MCF 10A (cell line): Measurements from ENCODE around the gene SYT17. TPM values are rescaled to one million over a fixed set of nuclear protein-coding genes. Genes with fewer than 3 reads are reported as not detected.

Experiments used
- Bru-seq: library from RNA; stranded (reverse); fragments of 400-500 nt; gene quantifications from one replicate; lab custom pipeline; 2021; lab: Mats Ljungman, UMichigan
- BruChase-seq, 2 experiments: library from RNA; stranded (reverse); fragments of 400-500 nt; gene quantifications; one replicate each; lab custom pipeline; 2021; lab: Mats Ljungman, UMichigan
- BruUV-seq: library from RNA; stranded (reverse); fragments of 400-500 nt; replicated peaks from 2 replicates; lab custom pipeline; 2021; lab: Mats Ljungman, UMichigan
- CTCF ChIA-PET: fragments of 300-600 bp; sonication (Branson Sonifier 250); formaldehyde crosslinking; extraction: SDS; loops from one replicate; lab custom pipeline; 2021; ENCODE audit warnings: antibody characterized with exemption, inconsistent platforms; lab: Yijun Ruan, JAX
- POLR2A ChIA-PET: fragments of 300-600, 350-650 bp; sonication (Branson Sonifier 250); formaldehyde crosslinking; extraction: SDS; loops from one replicate; lab custom pipeline; 2020; ENCODE audit warnings: antibody characterized with exemption, inconsistent platforms; lab: Yijun Ruan, JAX
- DNase-seq: peaks from one replicate; pipeline ENCODE4 v3.0.0-alpha.2; 2018; ENCODE audit not compliant: unreplicated experiment
- H3K27ac Mint-ChIP-seq: one replicate; pipeline ENCODE4 v1.8.0; 2022; ENCODE audit warnings: mild to moderate bottlenecking, low read depth, mixed read lengths; ENCODE audit not compliant: unreplicated experiment
- H3K27me3 Mint-ChIP-seq: one replicate; pipeline ENCODE4 v1.8.0; 2022; ENCODE audit warnings: mixed read lengths; ENCODE audit not compliant: insufficient read depth, unreplicated experiment
- H3K36me3 Mint-ChIP-seq: one replicate; pipeline ENCODE4 v1.8.0; 2022; ENCODE audit warnings: mild to moderate bottlenecking, moderate library complexity, mixed read lengths; ENCODE audit not compliant: insufficient read depth, unreplicated experiment
- H3K4me1 Mint-ChIP-seq: one replicate; pipeline ENCODE4 v1.8.0; 2022; ENCODE audit warnings: mixed read lengths; ENCODE audit not compliant: insufficient read depth, unreplicated experiment
- H3K4me3 Mint-ChIP-seq: one replicate; pipeline ENCODE4 v1.8.0; 2022; ENCODE audit warnings: mild to moderate bottlenecking, moderate library complexity, mixed read lengths; ENCODE audit not compliant: unreplicated experiment
- H3K9me3 Mint-ChIP-seq: one replicate; pipeline ENCODE4 v1.8.0; 2022; ENCODE audit warnings: mixed read lengths; ENCODE audit not compliant: unreplicated experiment
- intact Hi-C: fragments of 100-400 bp; cut with micrococcal nuclease; formaldehyde crosslinking; loops from 2 replicates; pipeline ENCODE4 v1.14.1; 2022
- long read RNA-seq: library from polyadenylated mRNA; stranded (forward); transcript quantifications from one replicate; pipeline ENCODE4 v2.0.0, GENCODE V29; 2022
- total RNA-seq: library from RNA; stranded (reverse); gene quantifications from 2 replicates; pipeline ENCODE4 v1.2.3, GENCODE V29; 2022
- TF ChIP-seq, protein P1 (sequence below): fragments of 200-600 bp; IDR thresholded peaks from one replicate; pipeline ENCODE4 v1.8.0; 2022; ENCODE audit warnings: antibody characterized with exemption, mild to moderate bottlenecking; ENCODE audit not compliant: unreplicated experiment

SYT17 gene
- total RNA-seq (not detected in 2 replicates), Bru-seq, nascent RNA (percentile 12 among the genes with signal in this experiment), BruChase-seq, experiment 1, labeled RNA remaining after a 6-hour chase (percentile 10 among the genes with signal in this experiment), BruChase-seq, experiment 2, labeled RNA remaining after a 2-hour chase (percentile 10 among the genes with signal in this experiment)
- long read RNA-seq: 0 reads

- Mint-ChIP-seq H3K27ac (no peak within 1 kb of the TSS), H3K27me3 (peaks cover 28% of the 10 kb centered on the region), H3K4me3 (peak within 1 kb of the TSS; percentile 46), H3K36me3 (no peaks in the 10 kb centered on the region), H3K9me3 (no peaks in the 10 kb centered on the region), H3K4me1 (no peaks in the 10 kb centered on the region)
- TF ChIP-seq, protein P1, sequence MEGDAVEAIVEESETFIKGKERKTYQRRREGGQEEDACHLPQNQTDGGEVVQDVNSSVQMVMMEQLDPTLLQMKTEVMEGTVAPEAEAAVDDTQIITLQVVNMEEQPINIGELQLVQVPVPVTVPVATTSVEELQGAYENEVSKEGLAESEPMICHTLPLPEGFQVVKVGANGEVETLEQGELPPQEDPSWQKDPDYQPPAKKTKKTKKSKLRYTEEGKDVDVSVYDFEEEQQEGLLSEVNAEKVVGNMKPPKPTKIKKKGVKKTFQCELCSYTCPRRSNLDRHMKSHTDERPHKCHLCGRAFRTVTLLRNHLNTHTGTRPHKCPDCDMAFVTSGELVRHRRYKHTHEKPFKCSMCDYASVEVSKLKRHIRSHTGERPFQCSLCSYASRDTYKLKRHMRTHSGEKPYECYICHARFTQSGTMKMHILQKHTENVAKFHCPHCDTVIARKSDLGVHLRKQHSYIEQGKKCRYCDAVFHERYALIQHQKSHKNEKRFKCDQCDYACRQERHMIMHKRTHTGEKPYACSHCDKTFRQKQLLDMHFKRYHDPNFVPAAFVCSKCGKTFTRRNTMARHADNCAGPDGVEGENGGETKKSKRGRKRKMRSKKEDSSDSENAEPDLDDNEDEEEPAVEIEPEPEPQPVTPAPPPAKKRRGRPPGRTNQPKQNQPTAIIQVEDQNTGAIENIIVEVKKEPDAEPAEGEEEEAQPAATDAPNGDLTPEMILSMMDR: peak; percentile 82
- ChIA-PET POLR2A (no interaction called here), CTCF (interaction anchor here (0.9 kb wide), 1 partner anchor 208 kb away, joined by 3 read pairs; no protein-coding TSS in a partner anchor)
- peak; percentile 59 for DNase-seq
- intact Hi-C loops: loop anchor here (1.0 to 5.0 kb wide), 2 partner anchors 207 to 334 kb away; no protein-coding TSS in a partner anchor
- BruUV-seq: no TSS peak
These were observed at the start of gene SYT17 for GRCh38 chr16:19167710-19168370. SYT17 (plus strand) TSS chr16:19168240; CDS start chr16:19168647, 407 bp downstream.

GRCh38 chr16:19118938-19119431, 49.1 kb upstream of the SYT17 start:
- POLR2A ChIA-PET: interaction anchor here (0.7 to 13.5 kb wide), 13 partner anchors 10 to 398 kb away, joined by 3 to 298 read pairs (median 4); partner anchors contain the start of gene COQ7
- peaks cover 43% of the 10 kb centered on the region for H3K4me1 Mint-ChIP-seq

DNA sequence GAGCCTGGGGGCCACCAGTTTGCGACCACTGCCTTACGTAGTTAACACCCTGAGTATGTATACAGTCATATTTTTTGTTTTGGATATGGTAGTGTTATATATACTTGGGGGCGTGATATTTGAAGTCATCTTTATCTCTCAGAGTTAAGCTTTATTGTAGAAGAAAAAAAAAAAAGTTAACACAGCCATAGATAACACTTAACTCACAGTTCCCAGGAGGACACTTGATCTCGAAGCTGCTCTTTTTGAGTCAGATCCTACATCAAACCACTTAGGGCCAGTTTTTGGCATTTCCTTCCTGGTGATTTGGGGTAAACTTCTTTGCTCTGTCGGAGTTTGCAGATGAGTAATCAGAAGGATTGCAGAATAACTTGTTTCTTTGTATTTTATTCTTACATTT, 48.5 kb upstream of the SYT17 start:
- peak overlapping the region; percentile 76 for H3K4me3 Mint-ChIP-seq

More at GRCh38 chr16:19118938-19119431, 49.1 kb upstream of the SYT17 start:
- intact Hi-C loops: loop anchor here (10.0 kb wide), 1 partner anchor 166 kb away; the partner anchor contains the start of gene CLEC19A
- CTCF ChIA-PET: interaction anchor here (0.6 to 3.8 kb wide), 14 partner anchors 18 to 395 kb away, joined by 3 to 20 read pairs (median 4); no protein-coding TSS in a partner anchor
- H3K36me3 Mint-ChIP-seq: peaks cover 41% of the 10 kb centered on the region
- peak overlapping the region; percentile 76 for H3K4me3 Mint-ChIP-seq
- no peaks in the 10 kb centered on the region for H3K9me3 Mint-ChIP-seq
- H3K27ac Mint-ChIP-seq: peak overlapping the region; percentile 93
- DNase-seq: peak; percentile 90
- H3K27me3 Mint-ChIP-seq: no peaks in the 10 kb centered on the region
- no TSS peak for BruUV-seq
- TF ChIP-seq, protein P1: no peak

More for the DNA sequence above, 48.5 kb upstream of the SYT17 start:
- DNase-seq: peak; percentile 74
- TF ChIP-seq, protein P1: no peak
- Mint-ChIP-seq H3K27me3 (no peaks in the 10 kb centered on the region), H3K9me3 (no peaks in the 10 kb centered on the region), H3K4me1 (peaks cover 43% of the 10 kb centered on the region), H3K27ac (peak overlapping the region; percentile 93), H3K36me3 (peaks cover 41% of the 10 kb centered on the region)
- no TSS peak for BruUV-seq
- POLR2A ChIA-PET: interaction anchor here (0.6 to 13.5 kb wide), 13 partner anchors 11 to 398 kb away, joined by 3 to 298 read pairs (median 4); partner anchors contain the start of gene COQ7
- CTCF ChIA-PET: interaction anchor here (0.6 to 3.8 kb wide), 9 partner anchors 17 to 395 kb away, joined by 3 to 20 read pairs (median 4); no protein-coding TSS in a partner anchor
- intact Hi-C loops: loop anchor here (10.0 kb wide), 1 partner anchor 165 kb away; the partner anchor contains the start of gene CLEC19A
